ENCODE measurements around the gene CRAMP1. TPM values are rescaled to one million over a fixed set of nuclear protein-coding genes. Genes with fewer than 3 reads are reported as not detected.
"Not testable (repeated sequence)": the region's sequence is repeated elsewhere in the genome, so short reads cannot be mapped to it uniquely, and the experiment has no call there.

CRAMP1 gene
- total RNA-seq, 1 experiment from 2014 or later, result 22.9 TPM

GRCh38 chr16:1701216-1701878, 89.2 kb downstream of the CRAMP1 start:
- no peak overlapping the region for H3K27ac ChIP-seq (ENCODE audit: low read depth, low read length)
- TF ChIP-seq MAX (IDR thresholded peaks at IDR 0.05) (no peak), EGR1 (IDR thresholded peaks at IDR 0.05; ENCODE audit: low read depth) (no peak), ATF3 (IDR thresholded peaks at IDR 0.05) (no peak), POLR2A (IDR thresholded peaks at IDR 0.05; ENCODE audit: borderline replicate concordance, extremely low read depth, insufficient read depth, insufficient read length) (no peak), ZFX (IDR thresholded peaks at IDR 0.05) (no peak), POLR2AphosphoS5 (IDR thresholded peaks at IDR 0.05; ENCODE audit: low read depth, low read length) (no peak), CTCF (IDR thresholded peaks at IDR 0.05 in 2 of 3, conservative IDR thresholded peaks at IDR 0.05 in 1 of 3; ENCODE audit: borderline replicate concordance in 1 of 3, insufficient read depth in 1 of 3, low read depth in 2 of 3, low read length in 2 of 3) (no peak), SRF (IDR thresholded peaks at IDR 0.05; ENCODE audit: low read depth) (no peak)
- H3K9me2 ChIP-seq (ENCODE audit: insufficient read depth), result no peaks in the 10 kb centered on the region
- H3K9ac ChIP-seq (ENCODE audit: low read length), result no peak overlapping the region
- H4K20me1 ChIP-seq (ENCODE audit: insufficient read depth), result 0 out of 2 replicates have a peak, but pooled peaks cover 4% of the 10 kb centered on the region
- H3K27me3 ChIP-seq (ENCODE audit: insufficient read depth, low read length), result no peaks in the 10 kb centered on the region
- ATAC-seq (no peak), DNase-seq (ENCODE audit: low read depth, low spot score) (no peak)
- peaks cover 46 to 48% of the 10 kb centered on the region in 2 experiments for H3K36me3 ChIP-seq (ENCODE audit: control insufficient read depth in 1 of 2, insufficient read depth in 2 of 2, low read length in 2 of 2)
- ChIA-PET CTCF (no interaction called here), RAD21 (ENCODE audit: low non-redundant PET in 1 of 2, low total read pairs in 2 of 2, uncharacterized antibody in 2 of 2, unreplicated experiment in 2 of 2) (no interaction called here), POLR2A (no interaction called here)
- peaks cover 13% of the 10 kb centered on the region for H3K79me2 ChIP-seq (ENCODE audit: insufficient read depth, low read length)
- intact Hi-C loops (cut with micrococcal nuclease), result no loop called here
- H3K4me2 ChIP-seq (ENCODE audit: low read length), result no peak overlapping the region
- H3K4me1 ChIP-seq (ENCODE audit: control insufficient read depth in 1 of 2, insufficient read depth in 2 of 2, low read length in 2 of 2), result peaks cover 6 to 15% of the 10 kb centered on the region in 2 experiments
- H3K9me3 ChIP-seq (ENCODE audit: control insufficient read depth in 1 of 2, insufficient read depth in 1 of 2, low read depth in 1 of 2, low read length in 2 of 2), result no peaks in the 10 kb centered on the region
- H2AFZ ChIP-seq (ENCODE audit: low read depth, low read length, poor library complexity, severe bottlenecking), result no peak overlapping the region
- BruUV-seq (replicated peaks), result no TSS peak
- H3K4me3 ChIP-seq (replicated peaks in 1 of 2; ENCODE audit: low read depth in 1 of 2, low read length in 2 of 2), result no peak overlapping the region

GRCh38 chr16:1705324-1705687, 93.1 kb downstream of the CRAMP1 start:
- BruUV-seq (replicated peaks); H3K9me3 ChIP-seq (ENCODE audit: control insufficient read depth in 1 of 2, insufficient read depth in 1 of 2, low read depth in 1 of 2, low read length in 2 of 2); H3K27me3 ChIP-seq (ENCODE audit: insufficient read depth, low read length); RAD21 ChIA-PET (ENCODE audit: low non-redundant PET in 1 of 2, low total read pairs in 2 of 2, uncharacterized antibody in 2 of 2, unreplicated experiment in 2 of 2); intact Hi-C loops (cut with micrococcal nuclease); DNase-seq (ENCODE audit: low read depth, low spot score); H3K9me2 ChIP-seq (ENCODE audit: insufficient read depth); H4K20me1 ChIP-seq (ENCODE audit: insufficient read depth): not testable (repeated sequence)
- peak overlapping the region; percentile 97 for H3K4me2 ChIP-seq (ENCODE audit: low read length)
- ATAC-seq, result peak; percentile 17
- H3K9ac ChIP-seq (ENCODE audit: low read length), result peak overlapping the region; percentile 87
- peaks cover 13 to 20% of the 10 kb centered on the region in 2 experiments; a peak in 3 of 4 replicates for H3K36me3 ChIP-seq (ENCODE audit: control insufficient read depth in 1 of 2, insufficient read depth in 2 of 2, low read length in 2 of 2)
- peaks cover 11 to 20% of the 10 kb centered on the region in 2 experiments for H3K4me1 ChIP-seq (ENCODE audit: control insufficient read depth in 1 of 2, insufficient read depth in 2 of 2, low read length in 2 of 2)
- CTCF ChIA-PET, result interaction anchor here (0.5 to 1.7 kb wide), 16 partner anchors 8 to 93 kb away, joined by 3 to 12 read pairs (median 5); partner anchors contain the start of genes CRAMP1, EME2, IFT140 and JPT2
- peak overlapping the region; percentile 81 to 96 for H3K4me3 ChIP-seq (replicated peaks in 1 of 2; ENCODE audit: low read depth in 1 of 2, low read length in 2 of 2)
- peaks cover 40% of the 10 kb centered on the region for H3K79me2 ChIP-seq (ENCODE audit: insufficient read depth, low read length)
- POLR2A ChIA-PET, result interaction anchor here (0.6 to 1.8 kb wide), 4 partner anchors 12 to 56 kb away, joined by 3 to 7 read pairs (median 3); partner anchors contain the start of gene JPT2
- H2AFZ ChIP-seq (ENCODE audit: low read depth, low read length, poor library complexity, severe bottlenecking), result peak overlapping the region; percentile 35
- peak overlapping the region; percentile 82 for H3K27ac ChIP-seq (ENCODE audit: low read depth, low read length)
